HUES48 (cell line): ENCODE results near the gene ORM1.

Experiments used
- H3K27ac ChIP-seq: one replicate; pipeline ENCODE4 v1.7.0; 2013; ENCODE audit warnings: low read depth, low read length, inconsistent platforms
- H3K27me3 ChIP-seq: 2 replicates; pipeline ENCODE4 v1.6.1; 2013; ENCODE audit warnings: mild to moderate bottlenecking, low read length; ENCODE audit not compliant: control insufficient read depth, insufficient read depth
- H3K36me3 ChIP-seq: 2 replicates; pipeline ENCODE4 v1.6.1; 2013; ENCODE audit warnings: low read length; ENCODE audit not compliant: control insufficient read depth, insufficient read depth
- H3K4me1 ChIP-seq: 2 replicates; pipeline ENCODE4 v1.6.1; 2013; ENCODE audit warnings: mild to moderate bottlenecking, low read length; ENCODE audit not compliant: control insufficient read depth, insufficient read depth
- H3K4me3 ChIP-seq: 2 replicates; pipeline ENCODE4 v1.5.1; 2013; ENCODE audit warnings: mild to moderate bottlenecking, low read depth, low read length
- H3K9ac ChIP-seq: 2 replicates; pipeline ENCODE4 v1.6.1; 2013; ENCODE audit warnings: mild to moderate bottlenecking, low read depth, low read length, moderate library complexity
- H3K9me3 ChIP-seq: 2 replicates; pipeline ENCODE4 v1.6.1; 2013; ENCODE audit warnings: low read length; ENCODE audit not compliant: control insufficient read depth, insufficient read depth

ORM1 gene

GRCh38 chr9:114300153-114300845, 22.6 kb upstream of the ORM1 start:
- no peaks in the 10 kb centered on the region for H3K4me1 ChIP-seq
- H3K9me3 ChIP-seq: peaks cover 2% of the 10 kb centered on the region; the same call in 1 of the 2 replicates
- peaks cover 41% of the 10 kb centered on the region for H3K36me3 ChIP-seq
- H3K27me3 ChIP-seq: no peaks in the 10 kb centered on the region
- H3K9ac ChIP-seq: no peak overlapping the region
- H3K4me3 ChIP-seq: no peak overlapping the region
- H3K27ac ChIP-seq: no peak overlapping the region

GRCh38 chr9:114300846-114301797, 21.8 kb upstream of the ORM1 start:
- Histone ChIP-seq H3K36me3 (peaks cover 35% of the 10 kb centered on the region), H3K27ac (no peak overlapping the region), H3K9me3 (no peaks in the 10 kb centered on the region; the same call in 1 of the 2 replicates), H3K27me3 (no peaks in the 10 kb centered on the region), H3K9ac (no peak overlapping the region), H3K4me1 (no peaks in the 10 kb centered on the region), H3K4me3 (no peak overlapping the region)

- peaks cover 27% of the 10 kb centered on the region for H3K36me3 ChIP-seq
- H3K9me3 ChIP-seq: no peaks in the 10 kb centered on the region
- no peak overlapping the region for H3K27ac ChIP-seq
- no peak overlapping the region for H3K4me3 ChIP-seq
- no peaks in the 10 kb centered on the region for H3K4me1 ChIP-seq
- no peak overlapping the region for H3K9ac ChIP-seq
- no peaks in the 10 kb centered on the region for H3K27me3 ChIP-seq
Measured at GRCh38 chr9:114301798-114302565, 20.9 kb upstream of the ORM1 start.

- no peak overlapping the region for H3K9ac ChIP-seq
- no peaks in the 10 kb centered on the region for H3K9me3 ChIP-seq
- no peak overlapping the region for H3K4me3 ChIP-seq
- H3K27ac ChIP-seq: no peak overlapping the region
- no peaks in the 10 kb centered on the region for H3K27me3 ChIP-seq
- H3K4me1 ChIP-seq: no peaks in the 10 kb centered on the region
- H3K36me3 ChIP-seq: peaks cover 24% of the 10 kb centered on the region
Measured at GRCh38 chr9:114302727-114303126, 20.2 kb upstream of the ORM1 start.

- Histone ChIP-seq H3K9ac (no peak overlapping the region), H3K27ac (no peak overlapping the region), H3K4me1 (no peaks in the 10 kb centered on the region), H3K4me3 (no peak overlapping the region), H3K9me3 (no peaks in the 10 kb centered on the region), H3K27me3 (no peaks in the 10 kb centered on the region), H3K36me3 (peaks cover 20% of the 10 kb centered on the region)
Measured at GRCh38 chr9:114303571-114303970, 19.3 kb upstream of the ORM1 start.

GRCh38 chr9:114303977-114304376, 18.9 kb upstream of the ORM1 start:
- Histone ChIP-seq H3K36me3 (peaks cover 18% of the 10 kb centered on the region), H3K27ac (no peak overlapping the region), H3K9ac (no peak overlapping the region), H3K4me1 (no peaks in the 10 kb centered on the region), H3K9me3 (no peaks in the 10 kb centered on the region), H3K27me3 (no peaks in the 10 kb centered on the region), H3K4me3 (no peak overlapping the region)

- Histone ChIP-seq H3K4me3 (no peak overlapping the region), H3K9ac (no peak overlapping the region), H3K27me3 (no peaks in the 10 kb centered on the region), H3K4me1 (no peaks in the 10 kb centered on the region), H3K9me3 (no peaks in the 10 kb centered on the region), H3K36me3 (peaks cover 18% of the 10 kb centered on the region), H3K27ac (no peak overlapping the region)
Measured at GRCh38 chr9:114304416-114305188, 18.3 kb upstream of the ORM1 start.

- Histone ChIP-seq H3K36me3 (peaks cover 10% of the 10 kb centered on the region; the same call in 1 of the 2 replicates), H3K9ac (no peak overlapping the region), H3K27me3 (no peaks in the 10 kb centered on the region), H3K9me3 (no peaks in the 10 kb centered on the region), H3K27ac (no peak overlapping the region), H3K4me3 (no peak overlapping the region), H3K4me1 (no peaks in the 10 kb centered on the region)
Measured at GRCh38 chr9:114307899-114308267, 15.0 kb upstream of the ORM1 start.

- no peaks in the 10 kb centered on the region for H3K27me3 ChIP-seq
- no peak overlapping the region for H3K27ac ChIP-seq
- H3K4me1 ChIP-seq: no peaks in the 10 kb centered on the region
- no peak overlapping the region for H3K4me3 ChIP-seq
- no peaks in the 10 kb centered on the region for H3K9me3 ChIP-seq
- peaks cover 10% of the 10 kb centered on the region; the same call in 1 of the 2 replicates for H3K36me3 ChIP-seq
- no peak overlapping the region for H3K9ac ChIP-seq
Measured at GRCh38 chr9:114308361-114308950, 14.4 kb upstream of the ORM1 start.

- Histone ChIP-seq H3K4me1 (no peaks in the 10 kb centered on the region), H3K36me3 (peaks cover 10% of the 10 kb centered on the region; the same call in 1 of the 2 replicates)
Measured at GRCh38 chr9:114309096-114309495, 13.8 kb upstream of the ORM1 start.

More at GRCh38 chr9:114309096-114309495, 13.8 kb upstream of the ORM1 start:
- Histone ChIP-seq H3K27ac (no peak overlapping the region), H3K27me3 (no peaks in the 10 kb centered on the region), H3K9ac (no peak overlapping the region), H3K9me3 (no peaks in the 10 kb centered on the region), H3K4me3 (no peak overlapping the region)
